ENCODE data around the gene GHDC.

Gene GHDC

GRCh38 chr17:42197564-42198156 lies 3.4 kb upstream of the GHDC start:
- TF ChIP-seq CTCF (IDR thresholded peaks at IDR 0.05; ENCODE audit: low read depth, low read length) (no peak), EZH2phosphoT487 (IDR thresholded peaks at IDR 0.05; ENCODE audit: low read depth) (no peak)
- Histone ChIP-seq H3K4me2 (ENCODE audit: low read length) (no peak overlapping the region), H3K9me3 (ENCODE audit: insufficient read depth, low read length) (no peaks in the 10 kb centered on the region)

GRCh38 chr17:42193216-42193968 lies 902 bp downstream of the GHDC start:
- H3K9ac ChIP-seq (ENCODE audit: low read length): peak overlapping the region; percentile 82
- H3K36me3 ChIP-seq (replicated peaks; ENCODE audit: low read depth, low read length): peaks cover 2% of the 10 kb centered on the region
- H3K27ac ChIP-seq (ENCODE audit: low read length): peak overlapping the region; percentile 58; the same call in 1 of the 2 replicates
- H2AFZ ChIP-seq (ENCODE audit: low read depth, low read length): no peak overlapping the region
- no peaks in the 10 kb centered on the region for H3K9me3 ChIP-seq (ENCODE audit: insufficient read depth, low read length)
- H3K79me2 ChIP-seq (ENCODE audit: low read length): peaks cover 3% of the 10 kb centered on the region; the same call in 1 of the 2 replicates
- H3K4me1 ChIP-seq (ENCODE audit: low read length): peaks cover 12% of the 10 kb centered on the region
- H4K20me1 ChIP-seq (ENCODE audit: insufficient read depth, low read length): no peaks in the 10 kb centered on the region
- H3K4me3 ChIP-seq (ENCODE audit: low read length): peak overlapping the region; percentile 98
- H3K27me3 ChIP-seq (ENCODE audit: low read depth, low read length): no peaks in the 10 kb centered on the region
- peak overlapping the region; percentile 97 for H3K4me2 ChIP-seq (ENCODE audit: low read length)
- TF ChIP-seq EZH2phosphoT487 (IDR thresholded peaks at IDR 0.05; ENCODE audit: low read depth): no peak
- TF ChIP-seq CTCF (IDR thresholded peaks at IDR 0.05; ENCODE audit: low read depth, low read length): no peak

More at GRCh38 chr17:42197564-42198156, 3.4 kb upstream of the GHDC start:
- Histone ChIP-seq H2AFZ (ENCODE audit: low read depth, low read length) (no peak overlapping the region), H3K27ac (ENCODE audit: low read length) (no peak overlapping the region), H4K20me1 (ENCODE audit: insufficient read depth, low read length) (no peaks in the 10 kb centered on the region), H3K4me3 (ENCODE audit: low read length) (no peak overlapping the region), H3K9ac (ENCODE audit: low read length) (no peak overlapping the region), H3K79me2 (ENCODE audit: low read length) (peaks cover 3% of the 10 kb centered on the region; the same call in 1 of the 2 replicates), H3K36me3 (replicated peaks; ENCODE audit: low read depth, low read length) (peaks cover 16% of the 10 kb centered on the region), H3K4me1 (ENCODE audit: low read length) (peaks cover 29% of the 10 kb centered on the region), H3K27me3 (ENCODE audit: low read depth, low read length) (no peaks in the 10 kb centered on the region)

GRCh38 chr17:42192189-42193126 lies 1.8 kb downstream of the GHDC start:
- Histone ChIP-seq H3K36me3 (replicated peaks; ENCODE audit: low read depth, low read length) (no peaks in the 10 kb centered on the region), H3K4me2 (ENCODE audit: low read length) (peak overlapping the region; percentile 97), H3K79me2 (ENCODE audit: low read length) (peaks cover 3% of the 10 kb centered on the region; the same call in 1 of the 2 replicates), H3K27me3 (ENCODE audit: low read depth, low read length) (no peaks in the 10 kb centered on the region), H2AFZ (ENCODE audit: low read depth, low read length) (no peak overlapping the region), H3K4me1 (ENCODE audit: low read length) (peaks cover 10% of the 10 kb centered on the region), H3K27ac (ENCODE audit: low read length) (no peak overlapping the region), H4K20me1 (ENCODE audit: insufficient read depth, low read length) (no peaks in the 10 kb centered on the region), H3K9ac (ENCODE audit: low read length) (no peak overlapping the region), H3K4me3 (ENCODE audit: low read length) (peak overlapping the region; percentile 98; the same call in 1 of the 2 replicates), H3K9me3 (ENCODE audit: insufficient read depth, low read length) (no peaks in the 10 kb centered on the region)
- TF ChIP-seq EZH2phosphoT487 (IDR thresholded peaks at IDR 0.05; ENCODE audit: low read depth) (no peak), CTCF (IDR thresholded peaks at IDR 0.05; ENCODE audit: low read depth, low read length) (no peak)
